H1 (cell line): ENCODE data around the gene HLA-DMB. TPM values are rescaled to one million over a fixed set of nuclear protein-coding genes. Genes with fewer than 3 reads are reported as not detected.

Experiments used
- ASH2L ChIP-seq: fragments of 200-600, 300-600 bp; sonication (generic); IDR thresholded peaks from one replicate; pipeline ENCODE4 v1.7.1; 2017; ENCODE audit warnings: low read length
- CBX5 ChIP-seq: fragments of 300-800, 300-1000 bp; sonication (generic); IDR thresholded peaks from 2 replicates; pipeline ENCODE4 v1.7.1; 2016; ENCODE audit warnings: antibody characterized with exemption, low read length, low read depth
- CBX8 ChIP-seq: fragments of 300-800, 300-1000 bp; sonication (generic); IDR thresholded peaks from 2 replicates; pipeline ENCODE4 v1.7.1; 2016; ENCODE audit warnings: low read depth, low read length, borderline replicate concordance
- JUND ChIP-seq: IDR thresholded peaks from 2 replicates; pipeline ENCODE4 v1.6.1; 2011; ENCODE audit warnings: mild to moderate bottlenecking, improper control_type of control experiment, low read length
- KDM5A ChIP-seq: fragments of 200-600 bp; IDR thresholded peaks from 2 replicates; pipeline ENCODE4 v1.7.1; 2012; ENCODE audit warnings: mild to moderate bottlenecking, low read length, inconsistent platforms, mixed read lengths
- MAFK ChIP-seq: IDR thresholded peaks from 2 replicates; pipeline ENCODE4 v1.6.1; 2012; ENCODE audit warnings: low read depth, mild to moderate bottlenecking, improper control_type of control experiment, low read length
- RAD21 ChIP-seq, 2 experiments: IDR thresholded peaks in 1 of 2; conservative IDR thresholded peaks in 1 of 2; 2 replicates each; pipeline ENCODE4 v1.6.1; 2011; ENCODE audit warnings: low read depth in 2 of 2, low read length in 2 of 2, improper control_type of control experiment in 1 of 2, inconsistent platforms in 1 of 2, mild to moderate bottlenecking in 1 of 2, moderate library complexity in 1 of 2
- RBBP5 ChIP-seq: IDR thresholded peaks from 2 replicates; pipeline ENCODE4 v1.7.1; 2012; ENCODE audit warnings: low read depth, mild to moderate bottlenecking, inconsistent platforms, low read length, moderate library complexity, borderline replicate concordance
- RFX5 ChIP-seq: IDR thresholded peaks from 2 replicates; pipeline ENCODE4 v1.6.1; 2011; ENCODE audit warnings: low read depth, low read length, improper control_type of control experiment, borderline replicate concordance
- RXRA ChIP-seq: IDR thresholded peaks from 2 replicates; pipeline ENCODE4 v1.6.1; 2011; ENCODE audit warnings: low read depth, mild to moderate bottlenecking, low read length, moderate library complexity; ENCODE audit not compliant: insufficient read depth
- SIN3A ChIP-seq, 2 experiments: IDR thresholded peaks in 1 of 2; conservative IDR thresholded peaks in 1 of 2; 2 replicates each; pipeline ENCODE4 v1.6.1; 2011 to 2012; ENCODE audit warnings: low read length in 2 of 2, improper control_type of control experiment in 1 of 2, low read depth in 1 of 2, mild to moderate bottlenecking in 1 of 2
- SIRT6 ChIP-seq: IDR thresholded peaks from one replicate; pipeline ENCODE4 v1.7.1; 2012; ENCODE audit warnings: low read length, inconsistent platforms
- polyA plus RNA-seq, 7 experiments: library from polyadenylated mRNA; depleted of rRNA in 3 of 7; stranded (reverse) in 5 of 7; unstranded in 2 of 7; fragments of >200 nt in 5 of 7; fragments of 200-250 nt in 2 of 7; gene quantifications; 1 replicate in 5 of 7; 2 replicates in 1 of 7; 4 replicates in 1 of 7; pipeline versions ENCODE4 v1.2.1 to v1.2.3, GENCODE V29; 2011 to 2013; ENCODE audit warnings: missing spikeins in 2 of 7, mixed read lengths in 2 of 7
- total RNA-seq: library from RNA; stranded (reverse); fragmentation: NEBNext Ultra II Directional; extraction: Animal tissue kit (Norgen Biotek cat#: 25700); gene quantifications from 2 replicates; pipeline ENCODE4 v1.2.1, GENCODE V29; 2021
- TF ChIP-seq, protein P1 (sequence below): IDR thresholded peaks from 2 replicates; pipeline ENCODE4 v1.6.1; 2011; ENCODE audit warnings: low read length, improper control_type of control experiment

HLA-DMB gene
- total and polyA plus RNA-seq, 2 of the 8 experiments (the other 6 are each of a cell fraction or from before 2014, with no cell fraction given), result 2.7 to 4.7 TPM

DNA sequence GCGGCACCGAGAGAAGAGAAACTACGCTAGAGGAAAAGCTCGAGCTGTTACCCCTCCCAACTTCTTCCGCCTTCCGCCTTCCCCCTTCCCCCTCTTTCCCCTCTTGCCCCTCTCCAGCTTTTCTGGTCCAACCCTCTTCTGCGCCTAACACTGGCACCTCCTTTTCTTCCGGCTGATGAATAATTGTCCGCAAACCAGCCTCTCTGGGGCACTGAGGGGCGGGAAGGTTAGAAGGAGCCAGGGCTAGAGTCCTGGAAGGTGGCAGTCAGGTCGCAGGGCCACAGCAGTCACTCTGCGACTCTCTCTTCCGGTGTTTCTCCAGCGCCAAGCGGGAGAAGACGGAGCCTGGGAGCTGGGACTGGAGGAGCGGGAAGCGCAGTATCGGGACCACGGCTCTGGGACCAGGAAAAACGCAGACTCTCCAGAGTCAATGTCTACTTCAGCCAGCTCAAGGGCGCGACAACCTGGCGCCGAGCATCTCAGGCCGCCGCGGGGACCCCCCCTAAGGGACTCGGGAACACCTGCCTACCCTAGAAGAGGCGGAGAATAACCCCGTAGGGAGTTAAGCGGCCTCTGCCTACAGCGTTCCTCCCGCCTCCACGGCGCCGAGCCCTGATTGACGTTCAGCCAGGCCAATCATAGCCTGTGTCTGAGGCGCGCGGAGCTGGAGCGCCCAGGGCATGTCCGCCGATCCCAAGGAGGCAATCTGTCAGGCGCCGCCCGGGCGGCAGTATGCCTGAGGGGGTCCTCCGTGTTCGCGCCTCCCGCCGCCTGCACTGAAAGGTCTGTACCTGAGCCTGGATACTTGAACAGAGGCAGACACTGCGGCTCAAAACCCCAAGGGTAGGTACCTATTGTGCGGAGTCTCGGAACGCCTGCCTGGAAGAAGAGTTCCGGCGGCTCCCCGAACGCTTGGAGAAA lies 46.5 kb downstream of the HLA-DMB start (continued):
- no peak for TF ChIP-seq JUND
- TF ChIP-seq, protein P1, sequence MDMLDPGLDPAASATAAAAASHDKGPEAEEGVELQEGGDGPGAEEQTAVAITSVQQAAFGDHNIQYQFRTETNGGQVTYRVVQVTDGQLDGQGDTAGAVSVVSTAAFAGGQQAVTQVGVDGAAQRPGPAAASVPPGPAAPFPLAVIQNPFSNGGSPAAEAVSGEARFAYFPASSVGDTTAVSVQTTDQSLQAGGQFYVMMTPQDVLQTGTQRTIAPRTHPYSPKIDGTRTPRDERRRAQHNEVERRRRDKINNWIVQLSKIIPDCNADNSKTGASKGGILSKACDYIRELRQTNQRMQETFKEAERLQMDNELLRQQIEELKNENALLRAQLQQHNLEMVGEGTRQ, result no peak
- TF ChIP-seq SIRT6, result no peak
- peak in 1 of 2 experiments; percentile 93; a peak in 3 of 4 replicates for TF ChIP-seq SIN3A (conservative IDR thresholded peaks at IDR 0.05 in 1 of 2, IDR thresholded peaks at IDR 0.05 in 1 of 2; ENCODE audit: low read depth in 1 of 2, low read length in 2 of 2)
- no peak for TF ChIP-seq CBX8
- peak; percentile 83 for TF ChIP-seq ASH2L
- TF ChIP-seq RAD21 (IDR thresholded peaks at IDR 0.05 in 1 of 2, conservative IDR thresholded peaks at IDR 0.05 in 1 of 2; ENCODE audit: low read depth in 2 of 2, low read length in 2 of 2), result no peak
- TF ChIP-seq KDM5A, result no peak
- TF ChIP-seq RXRA, result no peak
- no peak; the same call in none of the 2 replicates for TF ChIP-seq RBBP5
- no peak for TF ChIP-seq RFX5
- TF ChIP-seq MAFK, result no peak
- TF ChIP-seq CBX5, result no peak
